Measurements from ENCODE around the gene LYPD4.

GRCh38 chr19:41882568-41883462 is 38.3 kb upstream of the LYPD4 start, which contains the start of gene ARHGEF1:
- TF ChIP-seq EZH2 (IDR thresholded peaks at IDR 0.05; ENCODE audit: borderline replicate concordance, insufficient read depth, low read depth, low read length, poor library complexity, severe bottlenecking), result no peak
- TF ChIP-seq, protein P1, sequence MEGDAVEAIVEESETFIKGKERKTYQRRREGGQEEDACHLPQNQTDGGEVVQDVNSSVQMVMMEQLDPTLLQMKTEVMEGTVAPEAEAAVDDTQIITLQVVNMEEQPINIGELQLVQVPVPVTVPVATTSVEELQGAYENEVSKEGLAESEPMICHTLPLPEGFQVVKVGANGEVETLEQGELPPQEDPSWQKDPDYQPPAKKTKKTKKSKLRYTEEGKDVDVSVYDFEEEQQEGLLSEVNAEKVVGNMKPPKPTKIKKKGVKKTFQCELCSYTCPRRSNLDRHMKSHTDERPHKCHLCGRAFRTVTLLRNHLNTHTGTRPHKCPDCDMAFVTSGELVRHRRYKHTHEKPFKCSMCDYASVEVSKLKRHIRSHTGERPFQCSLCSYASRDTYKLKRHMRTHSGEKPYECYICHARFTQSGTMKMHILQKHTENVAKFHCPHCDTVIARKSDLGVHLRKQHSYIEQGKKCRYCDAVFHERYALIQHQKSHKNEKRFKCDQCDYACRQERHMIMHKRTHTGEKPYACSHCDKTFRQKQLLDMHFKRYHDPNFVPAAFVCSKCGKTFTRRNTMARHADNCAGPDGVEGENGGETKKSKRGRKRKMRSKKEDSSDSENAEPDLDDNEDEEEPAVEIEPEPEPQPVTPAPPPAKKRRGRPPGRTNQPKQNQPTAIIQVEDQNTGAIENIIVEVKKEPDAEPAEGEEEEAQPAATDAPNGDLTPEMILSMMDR (IDR thresholded peaks at IDR 0.05), result no peak
